Neural progenitor cell (in vitro differentiated cells): ENCODE results near the gene GRIK2. TPM values are rescaled to one million over a fixed set of nuclear protein-coding genes. Genes with fewer than 3 reads are reported as not detected.

Source experiments
- DNase-seq: peaks from one replicate; pipeline ENCODE4 v3.0.0-alpha.2; 2016; ENCODE audit warnings: low spot score
- H2AFZ ChIP-seq: fragments of 200-600 bp; sonication (generic); replicated peaks from 2 replicates; pipeline ENCODE4 v1.6.1; 2016; ENCODE audit warnings: antibody characterized with exemption
- H3F3A ChIP-seq: fragments of 200-600 bp; sonication (generic); 2 replicates; pipeline ENCODE4 v1.6.1; 2016; ENCODE audit warnings: antibody characterized with exemption, low read depth
- H3K27ac ChIP-seq: fragments of 200-600 bp; sonication (generic); 2 replicates; pipeline ENCODE4 v1.5.1; 2016; ENCODE audit warnings: mild to moderate bottlenecking
- H3K27me3 ChIP-seq: fragments of 200-600 bp; sonication (generic); 2 replicates; pipeline ENCODE4 v1.6.1; 2016; ENCODE audit warnings: mild to moderate bottlenecking, moderate library complexity
- H3K36me3 ChIP-seq: fragments of 200-600 bp; sonication (generic); 2 replicates; pipeline ENCODE4 v1.5.1; 2016
- H3K4me1 ChIP-seq: fragments of 200-600 bp; sonication (generic); 2 replicates; pipeline ENCODE4 v1.6.1; 2016; ENCODE audit warnings: mixed run types
- H3K4me2 ChIP-seq: fragments of 200-600 bp; sonication (generic); 2 replicates; pipeline ENCODE4 v1.6.1; 2016
- H3K4me3 ChIP-seq: fragments of 200-600 bp; sonication (generic); 2 replicates; pipeline ENCODE4 v1.5.1; 2016
- H3K79me2 ChIP-seq: fragments of 200-600 bp; sonication (generic); 2 replicates; pipeline ENCODE4 v1.6.1; 2016; ENCODE audit warnings: low read depth
- H3K9ac ChIP-seq: fragments of 200-600 bp; sonication (generic); 2 replicates; pipeline ENCODE4 v1.6.1; 2016
- H3K9me3 ChIP-seq: fragments of 200-600 bp; sonication (generic); 2 replicates; pipeline ENCODE4 v1.5.1; 2016; ENCODE audit warnings: low read depth
- H4K20me1 ChIP-seq: fragments of 200-600 bp; sonication (generic); 2 replicates; pipeline ENCODE4 v1.6.1; 2016; ENCODE audit warnings: low read depth
- H3K27ac Mint-ChIP-seq: 3 replicates; pipeline ENCODE4 v1.8.0; 2021; ENCODE audit warnings: mixed read lengths
- H3K27me3 Mint-ChIP-seq: 2 replicates; pipeline ENCODE4 v1.8.0; 2022; ENCODE audit warnings: low read depth, mild to moderate bottlenecking, inconsistent platforms, moderate library complexity, mixed read lengths; ENCODE audit not compliant: insufficient read depth
- H3K36me3 Mint-ChIP-seq: 3 replicates; pipeline ENCODE4 v1.8.0; 2021; ENCODE audit warnings: mixed read lengths
- H3K4me1 Mint-ChIP-seq: 3 replicates; pipeline ENCODE4 v1.8.0; 2021; ENCODE audit warnings: mixed read lengths
- H3K4me3 Mint-ChIP-seq: 3 replicates; pipeline ENCODE4 v1.8.0; 2021; ENCODE audit warnings: mild to moderate bottlenecking, moderate library complexity, mixed read lengths
- H3K9me3 Mint-ChIP-seq: 3 replicates; pipeline ENCODE4 v1.8.0; 2020; ENCODE audit warnings: mixed read lengths
- EZH2 ChIP-seq: fragments of 200-600 bp; sonication (generic); IDR thresholded peaks from 2 replicates; pipeline ENCODE4 v1.6.1; 2017; ENCODE audit warnings: antibody characterized with exemption, mild to moderate bottlenecking, moderate library complexity
- EZH2phosphoT487 ChIP-seq: fragments of 200-600 bp; sonication (generic); IDR thresholded peaks from 2 replicates; pipeline ENCODE4 v1.6.1; 2017; ENCODE audit warnings: antibody characterized with exemption
- total RNA-seq: library from RNA; depleted of rRNA; stranded (reverse); fragments of >200 nt; gene quantifications from 2 replicates; pipeline ENCODE4 v1.2.3, GENCODE V29; 2015; ENCODE audit warnings: low replicate concordance
- TF ChIP-seq, protein P1 (sequence below): fragments of 200-600 bp; sonication (generic); IDR thresholded peaks from 2 replicates; pipeline ENCODE4 v1.5.1; 2017; ENCODE audit warnings: antibody characterized with exemption, mild to moderate bottlenecking

The GRIK2 gene
- total RNA-seq, 1 donor from 2014 or later, result 0.88 TPM

DNA sequence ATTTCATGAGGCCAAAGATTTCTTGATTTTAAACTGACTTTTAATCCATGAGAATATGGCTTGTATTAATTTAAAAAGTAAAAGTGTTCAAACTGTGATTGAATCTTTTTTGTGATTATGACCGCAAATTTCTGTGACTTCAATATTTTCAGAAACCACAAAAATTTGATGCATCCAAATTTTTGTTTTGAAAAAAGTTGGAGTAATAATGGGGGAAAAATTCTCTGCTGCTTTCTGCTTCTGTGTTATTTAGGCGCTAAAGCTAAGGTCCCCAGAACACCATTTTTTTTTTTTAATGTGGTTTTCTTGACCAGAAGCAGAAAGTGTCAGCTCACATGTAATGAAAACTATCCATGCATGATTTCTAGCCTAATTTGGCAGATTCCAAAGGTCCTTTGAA lies 65.3 kb downstream of the GRIK2 start:
- H3K27ac Mint-ChIP-seq, result no peak overlapping the region
- Histone ChIP-seq H3K79me2 (no peaks in the 10 kb centered on the region), H4K20me1 (no peaks in the 10 kb centered on the region), H3K27ac (no peak overlapping the region), H3K36me3 (no peaks in the 10 kb centered on the region), H3F3A (no peaks in the 10 kb centered on the region), H3K4me2 (no peak overlapping the region), H3K4me3 (no peak overlapping the region), H3K9ac (no peak overlapping the region), H2AFZ (no peak overlapping the region), H3K4me1 (peaks cover 4% of the 10 kb centered on the region), H3K9me3 (no peaks in the 10 kb centered on the region), H3K27me3 (no peaks in the 10 kb centered on the region)
- H3K4me3 Mint-ChIP-seq, result no peak overlapping the region
- TF ChIP-seq, protein P1, sequence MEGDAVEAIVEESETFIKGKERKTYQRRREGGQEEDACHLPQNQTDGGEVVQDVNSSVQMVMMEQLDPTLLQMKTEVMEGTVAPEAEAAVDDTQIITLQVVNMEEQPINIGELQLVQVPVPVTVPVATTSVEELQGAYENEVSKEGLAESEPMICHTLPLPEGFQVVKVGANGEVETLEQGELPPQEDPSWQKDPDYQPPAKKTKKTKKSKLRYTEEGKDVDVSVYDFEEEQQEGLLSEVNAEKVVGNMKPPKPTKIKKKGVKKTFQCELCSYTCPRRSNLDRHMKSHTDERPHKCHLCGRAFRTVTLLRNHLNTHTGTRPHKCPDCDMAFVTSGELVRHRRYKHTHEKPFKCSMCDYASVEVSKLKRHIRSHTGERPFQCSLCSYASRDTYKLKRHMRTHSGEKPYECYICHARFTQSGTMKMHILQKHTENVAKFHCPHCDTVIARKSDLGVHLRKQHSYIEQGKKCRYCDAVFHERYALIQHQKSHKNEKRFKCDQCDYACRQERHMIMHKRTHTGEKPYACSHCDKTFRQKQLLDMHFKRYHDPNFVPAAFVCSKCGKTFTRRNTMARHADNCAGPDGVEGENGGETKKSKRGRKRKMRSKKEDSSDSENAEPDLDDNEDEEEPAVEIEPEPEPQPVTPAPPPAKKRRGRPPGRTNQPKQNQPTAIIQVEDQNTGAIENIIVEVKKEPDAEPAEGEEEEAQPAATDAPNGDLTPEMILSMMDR, result no peak
- no peak for TF ChIP-seq EZH2
- TF ChIP-seq EZH2phosphoT487, result no peak
- peaks cover 2% of the 10 kb centered on the region for H3K27me3 Mint-ChIP-seq
- H3K4me1 Mint-ChIP-seq, result peaks cover 18% of the 10 kb centered on the region
- DNase-seq, result no peak
- no peaks in the 10 kb centered on the region for H3K36me3 Mint-ChIP-seq
- no peaks in the 10 kb centered on the region for H3K9me3 Mint-ChIP-seq

DNA sequence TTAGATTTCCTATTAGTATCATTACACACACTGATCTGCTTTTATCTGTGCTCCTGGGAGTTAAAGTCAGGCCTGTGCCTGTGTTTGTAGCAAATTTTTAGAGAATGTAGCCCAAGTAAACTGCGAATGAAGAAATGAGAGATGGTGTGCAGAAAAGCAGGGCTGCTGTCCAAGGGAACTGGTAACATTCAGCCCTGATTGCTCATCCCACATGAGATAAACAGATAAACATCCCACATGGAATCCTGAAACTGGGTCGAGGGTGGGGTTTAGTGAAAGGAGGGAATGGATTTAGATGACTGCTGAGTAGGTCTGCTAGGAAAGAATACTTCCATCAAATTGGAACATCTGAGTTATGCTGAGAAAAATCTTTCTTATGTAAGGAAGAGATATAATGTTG lies 69.1 kb downstream of the GRIK2 start:
- H3K9me3 Mint-ChIP-seq, result no peaks in the 10 kb centered on the region
- no peak overlapping the region for H3K4me3 Mint-ChIP-seq
- peaks cover 2% of the 10 kb centered on the region for H3K27me3 Mint-ChIP-seq
- no peaks in the 10 kb centered on the region for H4K20me1 ChIP-seq
- no peaks in the 10 kb centered on the region for H3K36me3 Mint-ChIP-seq
- no peaks in the 10 kb centered on the region for H3K9me3 ChIP-seq
- no peak overlapping the region for H3K27ac ChIP-seq
- no peaks in the 10 kb centered on the region for H3K27me3 ChIP-seq
- H3K27ac Mint-ChIP-seq, result no peak overlapping the region
- H3K36me3 ChIP-seq, result no peaks in the 10 kb centered on the region
- no peak for DNase-seq
- H3F3A ChIP-seq, result no peaks in the 10 kb centered on the region
- no peak overlapping the region for H2AFZ ChIP-seq
- H3K4me3 ChIP-seq, result no peak overlapping the region
- no peak for TF ChIP-seq EZH2
- no peak for TF ChIP-seq EZH2phosphoT487
- TF ChIP-seq, protein P1, result no peak
- H3K4me1 Mint-ChIP-seq, result peaks cover 7% of the 10 kb centered on the region
- H3K4me1 ChIP-seq, result no peaks in the 10 kb centered on the region
- no peak overlapping the region for H3K4me2 ChIP-seq
- H3K9ac ChIP-seq, result no peak overlapping the region
- H3K79me2 ChIP-seq, result no peaks in the 10 kb centered on the region

DNA sequence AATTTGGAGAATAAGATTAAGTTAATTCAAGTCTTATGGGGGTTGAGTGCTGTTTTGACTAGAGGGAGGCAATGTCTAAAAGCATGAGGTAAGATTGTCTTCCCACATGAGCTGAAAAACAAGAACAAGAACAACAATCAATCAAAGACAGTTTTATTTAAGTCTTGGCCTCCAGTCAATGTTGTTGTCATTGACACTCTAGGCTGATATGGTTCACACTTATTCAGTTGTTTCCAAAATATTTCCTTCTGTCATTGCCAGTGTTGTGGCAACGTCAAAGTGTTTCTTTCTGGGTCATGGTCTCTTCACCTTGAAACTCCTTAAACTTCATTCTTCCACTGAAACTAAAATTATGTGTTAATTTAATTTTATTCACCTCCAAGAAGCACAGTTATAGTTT lies 72.4 kb downstream of the GRIK2 start:
- Mint-ChIP-seq H3K27ac (no peak overlapping the region), H3K4me1 (peaks cover 3% of the 10 kb centered on the region), H3K9me3 (no peaks in the 10 kb centered on the region), H3K4me3 (no peak overlapping the region), H3K27me3 (no peaks in the 10 kb centered on the region), H3K36me3 (no peaks in the 10 kb centered on the region)
- H3K27ac ChIP-seq, result no peak overlapping the region
- no peaks in the 10 kb centered on the region for H3K79me2 ChIP-seq
- no peak overlapping the region for H2AFZ ChIP-seq
- H3K9ac ChIP-seq, result no peak overlapping the region
- H3K4me1 ChIP-seq, result no peaks in the 10 kb centered on the region
- no peak overlapping the region for H3K4me3 ChIP-seq
- H3K4me2 ChIP-seq, result no peak overlapping the region
- no peaks in the 10 kb centered on the region for H3K36me3 ChIP-seq
- TF ChIP-seq, protein P1, result no peak
- no peak for TF ChIP-seq EZH2
- no peak for TF ChIP-seq EZH2phosphoT487
- H3K9me3 ChIP-seq, result no peaks in the 10 kb centered on the region
- no peaks in the 10 kb centered on the region for H4K20me1 ChIP-seq
- no peaks in the 10 kb centered on the region for H3F3A ChIP-seq
- no peak for DNase-seq
- no peaks in the 10 kb centered on the region for H3K27me3 ChIP-seq

DNA sequence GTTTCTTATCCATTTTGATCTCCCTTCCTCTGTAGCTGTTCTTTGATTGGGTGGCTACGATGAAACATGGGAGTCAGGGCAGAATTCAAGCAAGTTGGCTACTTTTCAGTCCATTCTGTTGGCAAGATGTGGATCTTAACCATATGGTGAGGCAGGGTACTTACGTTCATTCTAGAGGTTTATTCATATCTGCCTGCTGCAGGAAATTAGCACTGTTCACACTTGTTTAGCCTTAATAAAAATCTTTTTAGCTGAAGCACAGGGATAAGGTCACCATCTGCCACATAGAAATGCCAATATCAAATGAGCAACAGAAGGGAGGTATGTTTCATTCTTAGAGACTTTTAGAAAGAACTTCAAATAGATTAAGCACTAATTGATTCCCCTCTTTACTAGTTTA lies 83.9 kb downstream of the GRIK2 start:
- Histone ChIP-seq H3K4me2 (no peak overlapping the region), H3K9ac (no peak overlapping the region), H3K9me3 (no peaks in the 10 kb centered on the region), H3K27me3 (no peaks in the 10 kb centered on the region), H3K4me1 (no peaks in the 10 kb centered on the region), H3K79me2 (no peaks in the 10 kb centered on the region), H2AFZ (no peak overlapping the region), H3K4me3 (no peak overlapping the region), H3K36me3 (no peaks in the 10 kb centered on the region), H4K20me1 (no peaks in the 10 kb centered on the region), H3F3A (no peaks in the 10 kb centered on the region), H3K27ac (no peak overlapping the region)
- TF ChIP-seq EZH2, result no peak
- TF ChIP-seq, protein P1, result no peak
- no peak for TF ChIP-seq EZH2phosphoT487
- no peaks in the 10 kb centered on the region for H3K27me3 Mint-ChIP-seq
- H3K4me3 Mint-ChIP-seq, result no peak overlapping the region
- no peak for DNase-seq
- H3K36me3 Mint-ChIP-seq, result no peaks in the 10 kb centered on the region
- H3K9me3 Mint-ChIP-seq, result no peaks in the 10 kb centered on the region
- H3K27ac Mint-ChIP-seq, result no peak overlapping the region
- H3K4me1 Mint-ChIP-seq, result no peaks in the 10 kb centered on the region
